ENCODE data around the gene AUNIP. TPM values are rescaled to one million over a fixed set of nuclear protein-coding genes. Genes with fewer than 3 reads are reported as not detected.
A peak's percentile ranks its signal among the peaks of the same experiment; 100 is the strongest.

The AUNIP gene
- total RNA-seq, 1 experiment from 2014 or later: 9.4 TPM

GRCh38 chr1:25889470-25889869 is 30.2 kb upstream of the AUNIP start:
- CTCF ChIA-PET: interaction anchor here (0.7 to 1.5 kb wide), 2 partner anchors 54 to 108 kb away, joined by 4 to 6 read pairs; partner anchors contain the start of gene PAFAH2
- peaks cover 17% of the 10 kb centered on the region for H3K4me1 Mint-ChIP-seq (ENCODE audit: insufficient read depth, unreplicated experiment)
- H3K36me3 Mint-ChIP-seq (ENCODE audit: insufficient read depth, unreplicated experiment): no peaks in the 10 kb centered on the region
- intact Hi-C loops (cut with micrococcal nuclease): no loop called here
- no peak for TF ChIP-seq CTCF (IDR thresholded peaks at IDR 0.05; ENCODE audit: unreplicated experiment)
- no TSS peak for BruUV-seq (replicated peaks)
- POLR2A ChIA-PET: interaction anchor here (1.1 to 7.5 kb wide), 6 partner anchors 12 to 108 kb away, joined by 3 to 83 read pairs (median 34); partner anchors contain the start of genes MTFR1L, PAFAH2, PAQR7 and STMN1
- H3K9me3 Mint-ChIP-seq (ENCODE audit: unreplicated experiment): no peaks in the 10 kb centered on the region
- H3K27me3 Mint-ChIP-seq (ENCODE audit: insufficient read depth, unreplicated experiment): no peaks in the 10 kb centered on the region
- H3K4me3 Mint-ChIP-seq (ENCODE audit: unreplicated experiment): no peak overlapping the region
- H3K27ac Mint-ChIP-seq (ENCODE audit: low read depth, unreplicated experiment): peak overlapping the region; percentile 85
- DNase-seq (ENCODE audit: unreplicated experiment): no peak

- ChIA-PET CTCF (interaction anchor here (0.5 to 1.5 kb wide), 3 partner anchors 17 to 770 kb away, joined by 3 to 5 read pairs (median 4); partner anchors contain the start of gene PAFAH2), POLR2A (interaction anchor here (0.7 to 7.5 kb wide), 5 partner anchors 11 to 35 kb away, joined by 3 to 83 read pairs (median 9); partner anchors contain the start of genes AUNIP, PAQR7 and STMN1)
- TF ChIP-seq CTCF (IDR thresholded peaks at IDR 0.05; ENCODE audit: unreplicated experiment): no peak
- Mint-ChIP-seq H3K27ac (ENCODE audit: low read depth, unreplicated experiment) (no peak overlapping the region), H3K4me1 (ENCODE audit: insufficient read depth, unreplicated experiment) (peaks cover 17% of the 10 kb centered on the region), H3K9me3 (ENCODE audit: unreplicated experiment) (no peaks in the 10 kb centered on the region), H3K27me3 (ENCODE audit: insufficient read depth, unreplicated experiment) (no peaks in the 10 kb centered on the region), H3K4me3 (ENCODE audit: unreplicated experiment) (no peak overlapping the region), H3K36me3 (ENCODE audit: insufficient read depth, unreplicated experiment) (no peaks in the 10 kb centered on the region)
- DNase-seq (ENCODE audit: unreplicated experiment): no peak
- intact Hi-C loops (cut with micrococcal nuclease): no loop called here
- no TSS peak for BruUV-seq (replicated peaks)
These were observed 29.2 kb upstream of the AUNIP start for GRCh38 chr1:25888426-25888987.

- Mint-ChIP-seq H3K4me3 (ENCODE audit: unreplicated experiment) (no peak overlapping the region), H3K4me1 (ENCODE audit: insufficient read depth, unreplicated experiment) (peaks cover 15% of the 10 kb centered on the region), H3K27me3 (ENCODE audit: insufficient read depth, unreplicated experiment) (no peaks in the 10 kb centered on the region), H3K9me3 (ENCODE audit: unreplicated experiment) (no peaks in the 10 kb centered on the region), H3K27ac (ENCODE audit: low read depth, unreplicated experiment) (no peak overlapping the region), H3K36me3 (ENCODE audit: insufficient read depth, unreplicated experiment) (peaks cover 6% of the 10 kb centered on the region)
- intact Hi-C loops (cut with micrococcal nuclease): no loop called here
- CTCF ChIA-PET: no interaction called here
- POLR2A ChIA-PET: interaction anchor here (1.0 to 1.3 kb wide), 2 partner anchors 10 to 30 kb away, joined by 4 read pairs; partner anchors contain the start of gene PAQR7
- DNase-seq (ENCODE audit: unreplicated experiment): no peak
- TF ChIP-seq CTCF (IDR thresholded peaks at IDR 0.05; ENCODE audit: unreplicated experiment): no peak
- no TSS peak for BruUV-seq (replicated peaks)
These were observed 26.3 kb upstream of the AUNIP start for GRCh38 chr1:25885602-25886001.

- H3K27me3 Mint-ChIP-seq (ENCODE audit: insufficient read depth, unreplicated experiment): no peaks in the 10 kb centered on the region
- ChIA-PET POLR2A (interaction anchor here (0.6 kb wide), 1 partner anchor 71 kb away, joined by 3 read pairs; no protein-coding TSS in a partner anchor), CTCF (no interaction called here)
- peaks cover 6% of the 10 kb centered on the region for H3K4me1 Mint-ChIP-seq (ENCODE audit: insufficient read depth, unreplicated experiment)
- no TSS peak for BruUV-seq (replicated peaks)
- no peak overlapping the region for H3K27ac Mint-ChIP-seq (ENCODE audit: low read depth, unreplicated experiment)
- no peaks in the 10 kb centered on the region for H3K9me3 Mint-ChIP-seq (ENCODE audit: unreplicated experiment)
- no peak for DNase-seq (ENCODE audit: unreplicated experiment)
- TF ChIP-seq CTCF (IDR thresholded peaks at IDR 0.05; ENCODE audit: unreplicated experiment): no peak
- H3K4me3 Mint-ChIP-seq (ENCODE audit: unreplicated experiment): no peak overlapping the region
- H3K36me3 Mint-ChIP-seq (ENCODE audit: insufficient read depth, unreplicated experiment): peaks cover 6% of the 10 kb centered on the region
- intact Hi-C loops (cut with micrococcal nuclease): no loop called here
These were observed 22.0 kb upstream of the AUNIP start for GRCh38 chr1:25881266-25881665.
